H1 (cell line): Measurements from ENCODE around the gene MRM3. TPM values are rescaled to one million over a fixed set of nuclear protein-coding genes. Genes with fewer than 3 reads are reported as not detected.

Experiments used
- ASH2L ChIP-seq: fragments of 200-600, 300-600 bp; sonication (generic); IDR thresholded peaks from one replicate; pipeline ENCODE4 v1.7.1; 2017; ENCODE audit warnings: low read length
- CHD2 ChIP-seq: IDR thresholded peaks from 2 replicates; pipeline ENCODE4 v1.6.1; 2012; ENCODE audit warnings: low read length, improper control_type of control experiment
- EP300 ChIP-seq, 2 experiments: IDR thresholded peaks; 1 replicate in 1 of 2; 2 replicates in 1 of 2; pipeline ENCODE4 v1.6.1; 2011 to 2012; ENCODE audit warnings: low read depth in 2 of 2, low read length in 2 of 2, mild to moderate bottlenecking in 2 of 2, borderline replicate concordance in 1 of 2, inconsistent platforms in 1 of 2, moderate library complexity in 1 of 2
- FOSL1 ChIP-seq: IDR thresholded peaks from 2 replicates; pipeline ENCODE4 v1.6.1; 2011; ENCODE audit warnings: mild to moderate bottlenecking, low read depth, low read length, moderate library complexity; ENCODE audit not compliant: insufficient read depth
- HDAC6 ChIP-seq: IDR thresholded peaks from one replicate; pipeline ENCODE4 v1.7.1; 2012; ENCODE audit warnings: low read depth, mild to moderate bottlenecking, inconsistent platforms, low read length, moderate library complexity
- NRF1 ChIP-seq: IDR thresholded peaks from 2 replicates; pipeline ENCODE4 v1.6.1; 2011; ENCODE audit warnings: mild to moderate bottlenecking, low read depth, low read length, improper control_type of control experiment
- TAF7 ChIP-seq: optimal IDR thresholded peaks from 2 replicates; pipeline ENCODE3; 2011; ENCODE audit warnings: low read depth, mild to moderate bottlenecking, inconsistent platforms, low read length, moderate library complexity, borderline replicate concordance
- TBP ChIP-seq: IDR thresholded peaks from 2 replicates; pipeline ENCODE4 v1.6.1; 2011; ENCODE audit warnings: low read depth, low read length, improper control_type of control experiment
- USF2 ChIP-seq: IDR thresholded peaks from 2 replicates; pipeline ENCODE4 v1.6.1; 2011; ENCODE audit warnings: low read length, improper control_type of control experiment
- polyA plus RNA-seq, 7 experiments: library from polyadenylated mRNA; depleted of rRNA in 3 of 7; stranded (reverse) in 5 of 7; unstranded in 2 of 7; fragments of >200 nt in 5 of 7; fragments of 200-250 nt in 2 of 7; gene quantifications; 1 replicate in 5 of 7; 2 replicates in 1 of 7; 4 replicates in 1 of 7; pipeline versions ENCODE4 v1.2.1 to v1.2.3, GENCODE V29; 2011 to 2013; ENCODE audit warnings: missing spikeins in 2 of 7, mixed read lengths in 2 of 7
- total RNA-seq: library from RNA; stranded (reverse); fragmentation: NEBNext Ultra II Directional; extraction: Animal tissue kit (Norgen Biotek cat#: 25700); gene quantifications from 2 replicates; pipeline ENCODE4 v1.2.1, GENCODE V29; 2021
- TF ChIP-seq, protein P1 (sequence below): fragments of 300-600 bp; sonication (generic); IDR thresholded peaks from 2 replicates; pipeline ENCODE4 v1.7.1; 2012; ENCODE audit warnings: low read length, moderate library complexity, mild to moderate bottlenecking, inconsistent platforms; ENCODE audit not compliant: insufficient replicate concordance
- TF ChIP-seq, protein P2 (sequence below): IDR thresholded peaks from 2 replicates; pipeline ENCODE4 v1.6.1; 2012; ENCODE audit warnings: inconsistent platforms

The MRM3 gene
- total and polyA plus RNA-seq, 2 of the 8 experiments (the other 6 are each of a cell fraction or from before 2014, with no cell fraction given), result 10.1 to 20.8 TPM

DNA sequence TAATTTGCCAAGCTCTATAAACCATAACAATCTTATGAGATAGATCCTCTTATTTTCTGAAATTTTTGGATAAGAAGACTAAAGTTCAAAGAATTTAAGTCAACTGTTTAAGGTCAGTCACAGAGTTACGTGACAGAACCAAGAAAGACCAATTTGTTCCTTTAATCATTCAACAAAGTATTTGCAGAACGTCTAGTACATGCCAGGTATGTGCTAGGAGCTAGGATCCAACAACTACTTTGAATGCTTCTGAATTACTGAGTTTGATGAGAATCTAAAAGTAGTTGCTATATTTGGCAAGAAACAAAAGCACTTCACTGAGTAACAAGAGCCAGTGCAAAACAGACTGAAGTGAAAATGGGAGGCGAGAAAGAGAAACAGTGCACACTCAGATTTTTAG lies 15.1 kb upstream of the MRM3 start (continued):
- TF ChIP-seq, protein P1, sequence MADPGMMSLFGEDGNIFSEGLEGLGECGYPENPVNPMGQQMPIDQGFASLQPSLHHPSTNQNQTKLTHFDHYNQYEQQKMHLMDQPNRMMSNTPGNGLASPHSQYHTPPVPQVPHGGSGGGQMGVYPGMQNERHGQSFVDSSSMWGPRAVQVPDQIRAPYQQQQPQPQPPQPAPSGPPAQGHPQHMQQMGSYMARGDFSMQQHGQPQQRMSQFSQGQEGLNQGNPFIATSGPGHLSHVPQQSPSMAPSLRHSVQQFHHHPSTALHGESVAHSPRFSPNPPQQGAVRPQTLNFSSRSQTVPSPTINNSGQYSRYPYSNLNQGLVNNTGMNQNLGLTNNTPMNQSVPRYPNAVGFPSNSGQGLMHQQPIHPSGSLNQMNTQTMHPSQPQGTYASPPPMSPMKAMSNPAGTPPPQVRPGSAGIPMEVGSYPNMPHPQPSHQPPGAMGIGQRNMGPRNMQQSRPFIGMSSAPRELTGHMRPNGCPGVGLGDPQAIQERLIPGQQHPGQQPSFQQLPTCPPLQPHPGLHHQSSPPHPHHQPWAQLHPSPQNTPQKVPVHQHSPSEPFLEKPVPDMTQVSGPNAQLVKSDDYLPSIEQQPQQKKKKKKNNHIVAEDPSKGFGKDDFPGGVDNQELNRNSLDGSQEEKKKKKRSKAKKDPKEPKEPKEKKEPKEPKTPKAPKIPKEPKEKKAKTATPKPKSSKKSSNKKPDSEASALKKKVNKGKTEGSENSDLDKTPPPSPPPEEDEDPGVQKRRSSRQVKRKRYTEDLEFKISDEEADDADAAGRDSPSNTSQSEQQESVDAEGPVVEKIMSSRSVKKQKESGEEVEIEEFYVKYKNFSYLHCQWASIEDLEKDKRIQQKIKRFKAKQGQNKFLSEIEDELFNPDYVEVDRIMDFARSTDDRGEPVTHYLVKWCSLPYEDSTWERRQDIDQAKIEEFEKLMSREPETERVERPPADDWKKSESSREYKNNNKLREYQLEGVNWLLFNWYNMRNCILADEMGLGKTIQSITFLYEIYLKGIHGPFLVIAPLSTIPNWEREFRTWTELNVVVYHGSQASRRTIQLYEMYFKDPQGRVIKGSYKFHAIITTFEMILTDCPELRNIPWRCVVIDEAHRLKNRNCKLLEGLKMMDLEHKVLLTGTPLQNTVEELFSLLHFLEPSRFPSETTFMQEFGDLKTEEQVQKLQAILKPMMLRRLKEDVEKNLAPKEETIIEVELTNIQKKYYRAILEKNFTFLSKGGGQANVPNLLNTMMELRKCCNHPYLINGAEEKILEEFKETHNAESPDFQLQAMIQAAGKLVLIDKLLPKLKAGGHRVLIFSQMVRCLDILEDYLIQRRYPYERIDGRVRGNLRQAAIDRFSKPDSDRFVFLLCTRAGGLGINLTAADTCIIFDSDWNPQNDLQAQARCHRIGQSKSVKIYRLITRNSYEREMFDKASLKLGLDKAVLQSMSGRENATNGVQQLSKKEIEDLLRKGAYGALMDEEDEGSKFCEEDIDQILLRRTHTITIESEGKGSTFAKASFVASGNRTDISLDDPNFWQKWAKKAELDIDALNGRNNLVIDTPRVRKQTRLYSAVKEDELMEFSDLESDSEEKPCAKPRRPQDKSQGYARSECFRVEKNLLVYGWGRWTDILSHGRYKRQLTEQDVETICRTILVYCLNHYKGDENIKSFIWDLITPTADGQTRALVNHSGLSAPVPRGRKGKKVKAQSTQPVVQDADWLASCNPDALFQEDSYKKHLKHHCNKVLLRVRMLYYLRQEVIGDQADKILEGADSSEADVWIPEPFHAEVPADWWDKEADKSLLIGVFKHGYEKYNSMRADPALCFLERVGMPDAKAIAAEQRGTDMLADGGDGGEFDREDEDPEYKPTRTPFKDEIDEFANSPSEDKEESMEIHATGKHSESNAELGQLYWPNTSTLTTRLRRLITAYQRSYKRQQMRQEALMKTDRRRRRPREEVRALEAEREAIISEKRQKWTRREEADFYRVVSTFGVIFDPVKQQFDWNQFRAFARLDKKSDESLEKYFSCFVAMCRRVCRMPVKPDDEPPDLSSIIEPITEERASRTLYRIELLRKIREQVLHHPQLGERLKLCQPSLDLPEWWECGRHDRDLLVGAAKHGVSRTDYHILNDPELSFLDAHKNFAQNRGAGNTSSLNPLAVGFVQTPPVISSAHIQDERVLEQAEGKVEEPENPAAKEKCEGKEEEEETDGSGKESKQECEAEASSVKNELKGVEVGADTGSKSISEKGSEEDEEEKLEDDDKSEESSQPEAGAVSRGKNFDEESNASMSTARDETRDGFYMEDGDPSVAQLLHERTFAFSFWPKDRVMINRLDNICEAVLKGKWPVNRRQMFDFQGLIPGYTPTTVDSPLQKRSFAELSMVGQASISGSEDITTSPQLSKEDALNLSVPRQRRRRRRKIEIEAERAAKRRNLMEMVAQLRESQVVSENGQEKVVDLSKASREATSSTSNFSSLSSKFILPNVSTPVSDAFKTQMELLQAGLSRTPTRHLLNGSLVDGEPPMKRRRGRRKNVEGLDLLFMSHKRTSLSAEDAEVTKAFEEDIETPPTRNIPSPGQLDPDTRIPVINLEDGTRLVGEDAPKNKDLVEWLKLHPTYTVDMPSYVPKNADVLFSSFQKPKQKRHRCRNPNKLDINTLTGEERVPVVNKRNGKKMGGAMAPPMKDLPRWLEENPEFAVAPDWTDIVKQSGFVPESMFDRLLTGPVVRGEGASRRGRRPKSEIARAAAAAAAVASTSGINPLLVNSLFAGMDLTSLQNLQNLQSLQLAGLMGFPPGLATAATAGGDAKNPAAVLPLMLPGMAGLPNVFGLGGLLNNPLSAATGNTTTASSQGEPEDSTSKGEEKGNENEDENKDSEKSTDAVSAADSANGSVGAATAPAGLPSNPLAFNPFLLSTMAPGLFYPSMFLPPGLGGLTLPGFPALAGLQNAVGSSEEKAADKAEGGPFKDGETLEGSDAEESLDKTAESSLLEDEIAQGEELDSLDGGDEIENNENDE, result no peak
- TF ChIP-seq ASH2L (no peak), HDAC6 (no peak), FOSL1 (no peak), TAF7 (no peak), TBP (no peak), CHD2 (no peak), EP300 (IDR thresholded peaks at IDR 0.05; ENCODE audit: borderline replicate concordance in 1 of 2, low read depth in 2 of 2, low read length in 2 of 2) (no peak), USF2 (no peak), NRF1 (no peak)
- TF ChIP-seq, protein P2, sequence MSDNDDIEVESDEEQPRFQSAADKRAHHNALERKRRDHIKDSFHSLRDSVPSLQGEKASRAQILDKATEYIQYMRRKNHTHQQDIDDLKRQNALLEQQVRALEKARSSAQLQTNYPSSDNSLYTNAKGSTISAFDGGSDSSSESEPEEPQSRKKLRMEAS, result no peak
